GM23338 (cell line): ENCODE measurements around the gene FIP1L1. TPM values are rescaled to one million over a fixed set of nuclear protein-coding genes. Genes with fewer than 3 reads are reported as not detected.

Experiments
- ATAC-seq: fragments of 200-7000 bp; cut with Tn5 transposase; 3 replicates; pipeline ENCODE4 v1.9.1; 2020
- DNase-seq: peaks from one replicate; pipeline ENCODE4 v3.0.0-alpha.2; 2015; ENCODE audit warnings: low spot score
- H2AFZ ChIP-seq: fragments of 200-600 bp; sonication (generic); 2 replicates; pipeline ENCODE4 v1.8.0; 2016; ENCODE audit warnings: antibody characterized with exemption, mild to moderate bottlenecking, moderate library complexity
- H3F3A ChIP-seq: fragments of 200-600 bp; sonication (generic); replicated peaks from 2 replicates; pipeline ENCODE4 v1.8.0; 2017; ENCODE audit warnings: antibody characterized with exemption, mixed run types, low read depth
- H3K27ac ChIP-seq: fragments of 200-600 bp; sonication (generic); 2 replicates; pipeline ENCODE4 v1.6.1; 2016; ENCODE audit warnings: low read depth
- H3K27me3 ChIP-seq: fragments of 200-600 bp; sonication (generic); 2 replicates; pipeline ENCODE4 v1.8.0; 2016; ENCODE audit warnings: mild to moderate bottlenecking, mixed run types, moderate library complexity; ENCODE audit not compliant: insufficient read depth
- H3K36me3 ChIP-seq: fragments of 200-600 bp; sonication (generic); 2 replicates; pipeline ENCODE4 v1.8.0; 2016; ENCODE audit warnings: mild to moderate bottlenecking; ENCODE audit not compliant: insufficient read depth
- H3K4me1 ChIP-seq: fragments of 200-600 bp; sonication (generic); 2 replicates; pipeline ENCODE4 v1.8.0; 2016; ENCODE audit warnings: mild to moderate bottlenecking, moderate library complexity; ENCODE audit not compliant: insufficient read depth
- H3K4me2 ChIP-seq: fragments of 200-600 bp; sonication (generic); 2 replicates; pipeline ENCODE4 v1.7.1; 2017; ENCODE audit warnings: mixed run types
- H3K4me3 ChIP-seq: fragments of 200-600 bp; sonication (generic); 2 replicates; pipeline ENCODE4 v1.6.1; 2016; ENCODE audit warnings: mixed run types
- H3K79me2 ChIP-seq: fragments of 200-600 bp; sonication (generic); replicated peaks from 2 replicates; pipeline ENCODE4 v1.8.0; 2017; ENCODE audit warnings: mild to moderate bottlenecking; ENCODE audit not compliant: insufficient read depth
- H3K9me2 ChIP-seq: fragments of 200-600 bp; sonication (generic); 2 replicates; pipeline ENCODE4 v1.8.0; 2017; ENCODE audit not compliant: insufficient read depth
- H4K20me1 ChIP-seq: fragments of 200-600 bp; sonication (generic); replicated peaks from 2 replicates; pipeline ENCODE4 v1.8.0; 2017; ENCODE audit warnings: mild to moderate bottlenecking; ENCODE audit not compliant: insufficient read depth
- H3K27ac Mint-ChIP-seq: 2 replicates; pipeline ENCODE4 v1.8.0; 2020; ENCODE audit warnings: inconsistent platforms, mild to moderate bottlenecking, moderate library complexity, mixed read lengths
- H3K27me3 Mint-ChIP-seq: 3 replicates; pipeline ENCODE4 v1.8.0; 2022; ENCODE audit warnings: low read depth, mild to moderate bottlenecking, moderate library complexity, mixed read lengths, inconsistent platforms; ENCODE audit not compliant: insufficient read depth, poor library complexity
- H3K36me3 Mint-ChIP-seq: 3 replicates; pipeline ENCODE4 v1.8.0; 2021; ENCODE audit warnings: low read depth, mild to moderate bottlenecking, inconsistent platforms, moderate library complexity, mixed read lengths
- H3K4me1 Mint-ChIP-seq: 3 replicates; pipeline ENCODE4 v1.8.0; 2020; ENCODE audit warnings: mild to moderate bottlenecking, inconsistent platforms, mixed read lengths
- H3K4me3 Mint-ChIP-seq: 3 replicates; pipeline ENCODE4 v1.8.0; 2021; ENCODE audit warnings: moderate library complexity, mild to moderate bottlenecking, inconsistent platforms, mixed read lengths
- H3K9me3 Mint-ChIP-seq: 3 replicates; pipeline ENCODE4 v1.8.0; 2020; ENCODE audit warnings: moderate library complexity, mild to moderate bottlenecking, inconsistent platforms, mixed read lengths
- CREB1 ChIP-seq: fragments of 250-450 bp; sonication (Bioruptor Pico); IDR thresholded peaks from 2 replicates; pipeline ENCODE4 v1.5.0; 2020; ENCODE audit warnings: low read depth, mild to moderate bottlenecking, moderate library complexity
- EZH2 ChIP-seq: fragments of 200-600 bp; sonication (generic); IDR thresholded peaks from one replicate; pipeline ENCODE4 v1.8.0; 2017; ENCODE audit warnings: antibody characterized with exemption, mild to moderate bottlenecking, low read depth; ENCODE audit not compliant: unreplicated experiment
- EZH2phosphoT487 ChIP-seq: fragments of 200-600 bp; sonication (generic); IDR thresholded peaks from one replicate; pipeline ENCODE4 v1.8.1; 2018; ENCODE audit warnings: antibody characterized with exemption; ENCODE audit not compliant: unreplicated experiment
- JUNB ChIP-seq: IDR thresholded peaks from one replicate; pipeline ENCODE4 v1.6.1; 2016; ENCODE audit warnings: antibody characterized with exemption; ENCODE audit not compliant: unreplicated experiment
- NANOG ChIP-seq: IDR thresholded peaks from 2 replicates; pipeline ENCODE4 v1.6.1; 2016; ENCODE audit warnings: antibody characterized with exemption, borderline replicate concordance
- POLR2AphosphoS5 ChIP-seq: IDR thresholded peaks from 2 replicates; pipeline ENCODE4 v1.6.1; 2016; ENCODE audit warnings: antibody characterized with exemption, low read depth
- STAT1 ChIP-seq: IDR thresholded peaks from one replicate; pipeline ENCODE4 v1.6.1; 2016; ENCODE audit warnings: antibody characterized with exemption; ENCODE audit not compliant: unreplicated experiment
- ZNF114 ChIP-seq: fragments of 250-450 bp; sonication (Bioruptor Pico); IDR thresholded peaks from 2 replicates; pipeline ENCODE4 v1.5.0; 2020; ENCODE audit warnings: mild to moderate bottlenecking, moderate library complexity
- ZNF331 ChIP-seq: fragments of 250-450 bp; sonication (Bioruptor Pico); IDR thresholded peaks from 2 replicates; pipeline ENCODE4 v1.5.0; 2020; ENCODE audit warnings: low read depth, mild to moderate bottlenecking, moderate library complexity
- polyA plus RNA-seq: library from polyadenylated mRNA; unstranded; fragments of >200 nt; fragmentation: Nextera tagmentation; extraction: Ambion mirVana; gene quantifications from 2 replicates; pipeline ENCODE4 v1.2.1, GENCODE V29; 2016
- total RNA-seq: library from RNA; depleted of rRNA; stranded (reverse); fragments of >200 nt; shearing (Covaris generic); gene quantifications from 2 replicates; pipeline ENCODE4 v1.2.3, GENCODE V29; 2014
- TF ChIP-seq, protein P1 (sequence below): fragments of 250-450 bp; sonication (Bioruptor Pico); IDR thresholded peaks from 2 replicates; pipeline ENCODE4 v1.5.0; 2020; ENCODE audit warnings: mild to moderate bottlenecking, moderate library complexity
- TF ChIP-seq, protein P2 (sequence below): IDR thresholded peaks from 2 replicates; pipeline ENCODE4 v1.6.1; 2016; ENCODE audit warnings: antibody characterized with exemption
- TF ChIP-seq, protein P3 (sequence below): IDR thresholded peaks from one replicate; pipeline ENCODE4 v1.6.1; 2018; ENCODE audit warnings: antibody characterized with exemption; ENCODE audit not compliant: unreplicated experiment
- TF ChIP-seq, protein P4 (sequence below), 2 experiments: fragments of 200-600 bp in 1 of 2; sonication (generic) in 1 of 2; conservative IDR thresholded peaks; 2 replicates each; pipeline versions ENCODE4 v1.5.1 to v1.6.1; 2016 to 2017; ENCODE audit warnings: antibody characterized with exemption in 2 of 2, low read depth in 2 of 2, mild to moderate bottlenecking in 2 of 2, moderate library complexity in 1 of 2

The FIP1L1 gene
- total and polyA plus RNA-seq, 2 experiments from 2014 or later = 43.3 to 54.0 TPM

DNA sequence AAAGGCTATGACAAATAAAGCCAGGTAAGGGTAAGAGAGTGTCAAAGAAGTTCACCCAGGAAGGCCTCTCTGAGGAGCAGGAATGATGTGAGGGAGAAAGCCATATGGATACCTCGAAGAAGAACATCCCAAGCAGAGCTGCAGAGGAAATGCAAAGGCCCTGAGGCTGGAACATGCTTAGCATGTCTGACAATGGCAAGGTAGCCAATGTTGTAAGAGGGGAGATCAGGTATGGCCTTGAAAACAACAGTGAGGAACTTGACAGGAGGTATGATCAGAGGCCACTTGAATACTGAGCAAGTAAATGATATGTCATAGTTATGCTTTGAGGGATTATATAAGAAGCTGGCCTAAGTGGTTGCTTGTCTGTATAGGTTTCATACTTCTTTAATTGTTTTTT, 15.3 kb upstream of the FIP1L1 start:
- H3K4me3 Mint-ChIP-seq = no peak overlapping the region
- peaks cover 5% of the 10 kb centered on the region for H3K27me3 Mint-ChIP-seq
- no peak overlapping the region for H3K4me2 ChIP-seq

More for the DNA sequence above, 15.3 kb upstream of the FIP1L1 start:
- Mint-ChIP-seq H3K4me1 (peaks cover 10% of the 10 kb centered on the region), H3K27ac (no peak overlapping the region), H3K36me3 (peaks cover 4% of the 10 kb centered on the region; the same call in 1 of the 3 replicates), H3K9me3 (no peaks in the 10 kb centered on the region)
- Histone ChIP-seq H4K20me1 (no peaks in the 10 kb centered on the region), H3K9me2 (peaks cover 7% of the 10 kb centered on the region; the same call in 1 of the 2 replicates), H2AFZ (no peak overlapping the region), H3K27me3 (0 out of 2 replicates have a peak, but pooled peaks cover 2% of the 10 kb centered on the region), H3F3A (no peaks in the 10 kb centered on the region), H3K27ac (no peak overlapping the region), H3K4me3 (no peak overlapping the region), H3K79me2 (peaks cover 21% of the 10 kb centered on the region), H3K36me3 (no peaks in the 10 kb centered on the region), H3K4me1 (peaks cover 12% of the 10 kb centered on the region; the same call in 1 of the 2 replicates)
- ATAC-seq (no peak), DNase-seq (no peak)
- TF ChIP-seq POLR2AphosphoS5 = no peak
- no peak for TF ChIP-seq EZH2
- TF ChIP-seq, protein P1, sequence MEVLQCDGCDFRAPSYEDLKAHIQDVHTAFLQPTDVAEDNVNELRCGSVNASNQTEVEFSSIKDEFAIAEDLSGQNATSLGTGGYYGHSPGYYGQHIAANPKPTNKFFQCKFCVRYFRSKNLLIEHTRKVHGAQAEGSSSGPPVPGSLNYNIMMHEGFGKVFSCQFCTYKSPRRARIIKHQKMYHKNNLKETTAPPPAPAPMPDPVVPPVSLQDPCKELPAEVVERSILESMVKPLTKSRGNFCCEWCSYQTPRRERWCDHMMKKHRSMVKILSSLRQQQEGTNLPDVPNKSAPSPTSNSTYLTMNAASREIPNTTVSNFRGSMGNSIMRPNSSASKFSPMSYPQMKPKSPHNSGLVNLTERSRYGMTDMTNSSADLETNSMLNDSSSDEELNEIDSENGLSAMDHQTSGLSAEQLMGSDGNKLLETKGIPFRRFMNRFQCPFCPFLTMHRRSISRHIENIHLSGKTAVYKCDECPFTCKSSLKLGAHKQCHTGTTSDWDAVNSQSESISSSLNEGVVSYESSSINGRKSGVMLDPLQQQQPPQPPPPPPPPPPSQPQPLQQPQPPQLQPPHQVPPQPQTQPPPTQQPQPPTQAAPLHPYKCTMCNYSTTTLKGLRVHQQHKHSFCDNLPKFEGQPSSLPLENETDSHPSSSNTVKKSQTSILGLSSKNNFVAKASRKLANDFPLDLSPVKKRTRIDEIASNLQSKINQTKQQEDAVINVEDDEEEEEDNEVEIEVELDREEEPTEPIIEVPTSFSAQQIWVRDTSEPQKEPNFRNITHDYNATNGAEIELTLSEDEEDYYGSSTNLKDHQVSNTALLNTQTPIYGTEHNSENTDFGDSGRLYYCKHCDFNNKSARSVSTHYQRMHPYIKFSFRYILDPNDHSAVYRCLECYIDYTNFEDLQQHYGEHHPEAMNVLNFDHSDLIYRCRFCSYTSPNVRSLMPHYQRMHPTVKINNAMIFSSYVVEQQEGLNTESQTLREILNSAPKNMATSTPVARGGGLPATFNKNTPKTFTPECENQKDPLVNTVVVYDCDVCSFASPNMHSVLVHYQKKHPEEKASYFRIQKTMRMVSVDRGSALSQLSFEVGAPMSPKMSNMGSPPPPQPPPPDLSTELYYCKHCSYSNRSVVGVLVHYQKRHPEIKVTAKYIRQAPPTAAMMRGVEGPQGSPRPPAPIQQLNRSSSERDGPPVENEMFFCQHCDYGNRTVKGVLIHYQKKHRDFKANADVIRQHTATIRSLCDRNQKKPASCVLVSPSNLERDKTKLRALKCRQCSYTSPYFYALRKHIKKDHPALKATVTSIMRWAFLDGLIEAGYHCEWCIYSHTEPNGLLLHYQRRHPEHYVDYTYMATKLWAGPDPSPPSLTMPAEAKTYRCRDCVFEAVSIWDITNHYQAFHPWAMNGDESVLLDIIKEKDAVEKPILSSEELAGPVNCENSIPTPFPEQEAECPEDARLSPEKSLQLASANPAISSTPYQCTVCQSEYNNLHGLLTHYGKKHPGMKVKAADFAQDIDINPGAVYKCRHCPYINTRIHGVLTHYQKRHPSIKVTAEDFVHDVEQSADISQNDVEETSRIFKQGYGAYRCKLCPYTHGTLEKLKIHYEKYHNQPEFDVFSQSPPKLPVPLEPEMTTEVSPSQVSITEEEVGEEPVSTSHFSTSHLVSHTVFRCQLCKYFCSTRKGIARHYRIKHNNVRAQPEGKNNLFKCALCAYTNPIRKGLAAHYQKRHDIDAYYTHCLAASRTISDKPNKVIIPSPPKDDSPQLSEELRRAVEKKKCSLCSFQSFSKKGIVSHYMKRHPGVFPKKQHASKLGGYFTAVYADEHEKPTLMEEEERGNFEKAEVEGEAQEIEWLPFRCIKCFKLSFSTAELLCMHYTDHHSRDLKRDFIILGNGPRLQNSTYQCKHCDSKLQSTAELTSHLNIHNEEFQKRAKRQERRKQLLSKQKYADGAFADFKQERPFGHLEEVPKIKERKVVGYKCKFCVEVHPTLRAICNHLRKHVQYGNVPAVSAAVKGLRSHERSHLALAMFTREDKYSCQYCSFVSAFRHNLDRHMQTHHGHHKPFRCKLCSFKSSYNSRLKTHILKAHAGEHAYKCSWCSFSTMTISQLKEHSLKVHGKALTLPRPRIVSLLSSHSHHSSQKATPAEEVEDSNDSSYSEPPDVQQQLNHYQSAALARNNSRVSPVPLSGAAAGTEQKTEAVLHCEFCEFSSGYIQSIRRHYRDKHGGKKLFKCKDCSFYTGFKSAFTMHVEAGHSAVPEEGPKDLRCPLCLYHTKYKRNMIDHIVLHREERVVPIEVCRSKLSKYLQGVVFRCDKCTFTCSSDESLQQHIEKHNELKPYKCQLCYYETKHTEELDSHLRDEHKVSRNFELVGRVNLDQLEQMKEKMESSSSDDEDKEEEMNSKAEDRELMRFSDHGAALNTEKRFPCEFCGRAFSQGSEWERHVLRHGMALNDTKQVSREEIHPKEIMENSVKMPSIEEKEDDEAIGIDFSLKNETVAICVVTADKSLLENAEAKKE (CRISPR knock-in tag) = no peak
- TF ChIP-seq, protein P2, sequence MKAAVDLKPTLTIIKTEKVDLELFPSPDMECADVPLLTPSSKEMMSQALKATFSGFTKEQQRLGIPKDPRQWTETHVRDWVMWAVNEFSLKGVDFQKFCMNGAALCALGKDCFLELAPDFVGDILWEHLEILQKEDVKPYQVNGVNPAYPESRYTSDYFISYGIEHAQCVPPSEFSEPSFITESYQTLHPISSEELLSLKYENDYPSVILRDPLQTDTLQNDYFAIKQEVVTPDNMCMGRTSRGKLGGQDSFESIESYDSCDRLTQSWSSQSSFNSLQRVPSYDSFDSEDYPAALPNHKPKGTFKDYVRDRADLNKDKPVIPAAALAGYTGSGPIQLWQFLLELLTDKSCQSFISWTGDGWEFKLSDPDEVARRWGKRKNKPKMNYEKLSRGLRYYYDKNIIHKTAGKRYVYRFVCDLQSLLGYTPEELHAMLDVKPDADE = no peak
- TF ChIP-seq EZH2phosphoT487 = no peak
- TF ChIP-seq JUNB = no peak
- no peak for TF ChIP-seq NANOG
- no peak for TF ChIP-seq STAT1
- TF ChIP-seq ZNF114 (CRISPR knock-in tag) = no peak
- TF ChIP-seq, protein P3, sequence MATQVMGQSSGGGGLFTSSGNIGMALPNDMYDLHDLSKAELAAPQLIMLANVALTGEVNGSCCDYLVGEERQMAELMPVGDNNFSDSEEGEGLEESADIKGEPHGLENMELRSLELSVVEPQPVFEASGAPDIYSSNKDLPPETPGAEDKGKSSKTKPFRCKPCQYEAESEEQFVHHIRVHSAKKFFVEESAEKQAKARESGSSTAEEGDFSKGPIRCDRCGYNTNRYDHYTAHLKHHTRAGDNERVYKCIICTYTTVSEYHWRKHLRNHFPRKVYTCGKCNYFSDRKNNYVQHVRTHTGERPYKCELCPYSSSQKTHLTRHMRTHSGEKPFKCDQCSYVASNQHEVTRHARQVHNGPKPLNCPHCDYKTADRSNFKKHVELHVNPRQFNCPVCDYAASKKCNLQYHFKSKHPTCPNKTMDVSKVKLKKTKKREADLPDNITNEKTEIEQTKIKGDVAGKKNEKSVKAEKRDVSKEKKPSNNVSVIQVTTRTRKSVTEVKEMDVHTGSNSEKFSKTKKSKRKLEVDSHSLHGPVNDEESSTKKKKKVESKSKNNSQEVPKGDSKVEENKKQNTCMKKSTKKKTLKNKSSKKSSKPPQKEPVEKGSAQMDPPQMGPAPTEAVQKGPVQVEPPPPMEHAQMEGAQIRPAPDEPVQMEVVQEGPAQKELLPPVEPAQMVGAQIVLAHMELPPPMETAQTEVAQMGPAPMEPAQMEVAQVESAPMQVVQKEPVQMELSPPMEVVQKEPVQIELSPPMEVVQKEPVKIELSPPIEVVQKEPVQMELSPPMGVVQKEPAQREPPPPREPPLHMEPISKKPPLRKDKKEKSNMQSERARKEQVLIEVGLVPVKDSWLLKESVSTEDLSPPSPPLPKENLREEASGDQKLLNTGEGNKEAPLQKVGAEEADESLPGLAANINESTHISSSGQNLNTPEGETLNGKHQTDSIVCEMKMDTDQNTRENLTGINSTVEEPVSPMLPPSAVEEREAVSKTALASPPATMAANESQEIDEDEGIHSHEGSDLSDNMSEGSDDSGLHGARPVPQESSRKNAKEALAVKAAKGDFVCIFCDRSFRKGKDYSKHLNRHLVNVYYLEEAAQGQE = no peak
- TF ChIP-seq, protein P4, sequence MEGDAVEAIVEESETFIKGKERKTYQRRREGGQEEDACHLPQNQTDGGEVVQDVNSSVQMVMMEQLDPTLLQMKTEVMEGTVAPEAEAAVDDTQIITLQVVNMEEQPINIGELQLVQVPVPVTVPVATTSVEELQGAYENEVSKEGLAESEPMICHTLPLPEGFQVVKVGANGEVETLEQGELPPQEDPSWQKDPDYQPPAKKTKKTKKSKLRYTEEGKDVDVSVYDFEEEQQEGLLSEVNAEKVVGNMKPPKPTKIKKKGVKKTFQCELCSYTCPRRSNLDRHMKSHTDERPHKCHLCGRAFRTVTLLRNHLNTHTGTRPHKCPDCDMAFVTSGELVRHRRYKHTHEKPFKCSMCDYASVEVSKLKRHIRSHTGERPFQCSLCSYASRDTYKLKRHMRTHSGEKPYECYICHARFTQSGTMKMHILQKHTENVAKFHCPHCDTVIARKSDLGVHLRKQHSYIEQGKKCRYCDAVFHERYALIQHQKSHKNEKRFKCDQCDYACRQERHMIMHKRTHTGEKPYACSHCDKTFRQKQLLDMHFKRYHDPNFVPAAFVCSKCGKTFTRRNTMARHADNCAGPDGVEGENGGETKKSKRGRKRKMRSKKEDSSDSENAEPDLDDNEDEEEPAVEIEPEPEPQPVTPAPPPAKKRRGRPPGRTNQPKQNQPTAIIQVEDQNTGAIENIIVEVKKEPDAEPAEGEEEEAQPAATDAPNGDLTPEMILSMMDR (conservative IDR thresholded peaks at IDR 0.05; ENCODE audit: low read depth in 2 of 2) = no peak
- no peak for TF ChIP-seq ZNF331
- no peak for TF ChIP-seq CREB1 (CRISPR knock-in tag)
